KG1 (cell line): ENCODE data around the gene LRRC59.

ENCODE experiments used
- DNase-seq: peaks from one replicate; lab custom pipeline; 2025; lab: John Stamatoyannopoulos, UW

Gene LRRC59

GRCh38 chr17:50361561-50362480, 35.5 kb downstream of the LRRC59 start:
- peak; percentile 52 for DNase-seq

GRCh38 chr17:50360486-50361115, 36.7 kb downstream of the LRRC59 start:
- DNase-seq = no peak

GRCh38 chr17:50359998-50360461, 37.3 kb downstream of the LRRC59 start:
- DNase-seq = no peak

GRCh38 chr17:50359005-50359699, 38.2 kb downstream of the LRRC59 start:
- no peak for DNase-seq

DNA sequence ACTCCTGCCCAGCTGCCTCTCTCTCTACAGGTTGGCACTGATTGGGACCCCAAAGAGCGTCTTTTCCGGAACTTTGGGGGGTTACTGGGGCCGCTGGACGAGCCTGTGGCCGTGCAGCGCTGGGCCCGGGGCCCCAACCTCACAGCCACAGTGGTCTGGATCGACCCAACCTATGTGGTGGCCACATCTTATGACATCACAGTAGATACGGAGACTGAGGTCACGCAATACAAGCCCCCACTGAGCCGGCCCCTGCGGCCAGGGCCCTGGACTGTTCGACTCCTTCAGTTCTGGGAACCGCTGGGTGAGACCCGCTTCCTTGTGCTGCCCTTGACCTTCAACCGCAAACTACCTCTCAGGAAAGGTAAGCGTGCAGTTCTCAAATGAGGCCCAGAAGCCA, 39.1 kb downstream of the LRRC59 start:
- no peak for DNase-seq

DNA sequence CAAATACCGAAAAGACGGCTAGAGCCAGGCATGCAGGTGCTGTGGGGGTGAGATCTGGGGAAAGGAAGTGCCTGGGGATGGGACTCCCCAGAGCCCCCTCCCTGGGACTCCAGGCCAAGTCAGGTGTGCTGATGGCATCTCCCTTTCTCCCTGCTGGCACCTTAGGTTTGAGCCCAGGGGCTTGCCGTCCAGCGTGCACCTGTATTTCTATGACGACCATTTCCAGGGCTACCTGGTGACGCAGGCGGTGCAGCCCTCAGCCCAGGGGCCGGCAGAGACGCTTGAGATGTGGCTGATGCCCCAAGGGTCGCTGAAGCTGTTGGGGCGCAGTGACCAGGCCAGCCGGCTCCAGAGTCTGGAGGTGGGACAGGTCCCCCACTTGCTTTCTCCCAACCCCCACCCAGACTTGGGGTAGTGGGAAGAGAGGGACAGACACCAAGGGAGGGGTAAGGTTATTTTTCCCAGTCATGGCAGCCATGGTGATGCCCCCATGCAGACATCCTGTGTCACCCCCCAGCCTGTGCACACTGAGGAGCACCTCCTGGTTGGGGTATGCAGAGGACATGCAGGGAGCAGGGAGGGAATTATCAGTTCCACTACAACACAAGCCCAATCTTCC, 40.3 kb downstream of the LRRC59 start:
- no peak for DNase-seq

GRCh38 chr17:50356418-50356817, 40.9 kb downstream of the LRRC59 start:
- no peak for DNase-seq

- no peak for DNase-seq
Observed at GRCh38 chr17:50355701-50356341, 41.5 kb downstream of the LRRC59 start.

DNA sequence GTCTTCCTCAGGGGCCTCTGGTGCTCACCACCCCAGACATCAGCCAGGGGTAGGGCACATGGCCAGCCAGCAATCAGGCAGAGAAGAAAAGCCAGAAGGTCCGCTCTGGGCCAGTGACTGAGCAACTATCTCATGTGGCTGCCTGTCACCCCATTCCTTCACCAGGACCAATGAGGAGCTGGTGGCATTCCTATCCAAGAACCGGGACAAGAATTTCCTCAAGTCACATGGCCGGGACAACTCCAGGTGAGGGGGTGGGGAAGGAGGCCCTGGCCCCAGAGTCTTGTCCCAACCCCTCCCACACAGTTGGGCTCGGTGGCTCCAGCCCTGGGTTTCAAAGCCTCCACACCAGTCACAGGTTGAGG, 42.0 kb downstream of the LRRC59 start:
- no peak for DNase-seq

DNA sequence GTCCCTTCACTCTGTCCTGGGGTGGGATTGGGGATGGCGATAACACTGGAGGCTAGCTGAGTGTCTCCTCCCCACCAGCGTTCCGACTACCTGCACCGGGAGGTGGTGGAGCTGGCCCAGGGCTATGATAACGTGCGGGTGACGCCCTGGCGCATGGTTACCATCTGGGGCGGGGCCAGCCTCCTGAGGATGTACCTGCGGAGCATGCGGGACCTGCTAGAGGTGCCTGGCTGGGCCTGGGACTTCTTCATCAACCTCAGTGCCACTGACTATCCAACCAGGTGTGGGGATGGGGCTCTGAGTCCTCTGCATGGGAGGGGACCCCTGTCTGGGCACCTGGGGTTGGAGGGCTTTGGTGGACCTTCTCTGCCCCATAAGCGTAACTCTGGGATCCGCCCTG, 42.5 kb downstream of the LRRC59 start:
- DNase-seq = no peak

DNA sequence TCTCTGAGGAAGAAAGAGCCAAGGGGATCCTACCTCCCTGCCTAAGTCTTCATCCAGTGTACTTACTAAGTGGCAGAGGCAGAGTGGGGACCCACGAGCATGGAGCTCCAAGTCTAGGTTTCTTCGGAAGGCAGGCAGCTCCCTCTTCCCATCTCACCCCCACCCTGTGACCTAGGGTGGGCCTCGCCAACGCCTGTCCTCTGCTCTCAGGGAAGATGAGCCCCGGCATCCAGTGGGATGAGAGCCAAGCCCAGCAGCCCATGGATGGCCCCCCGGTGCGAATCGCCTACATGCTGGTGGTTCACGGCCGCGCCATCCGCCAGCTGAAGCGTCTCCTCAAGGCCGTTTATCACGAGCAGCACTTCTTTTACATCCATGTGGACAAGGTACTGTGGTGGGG, 43.1 kb downstream of the LRRC59 start:
- DNase-seq = no peak

DNA sequence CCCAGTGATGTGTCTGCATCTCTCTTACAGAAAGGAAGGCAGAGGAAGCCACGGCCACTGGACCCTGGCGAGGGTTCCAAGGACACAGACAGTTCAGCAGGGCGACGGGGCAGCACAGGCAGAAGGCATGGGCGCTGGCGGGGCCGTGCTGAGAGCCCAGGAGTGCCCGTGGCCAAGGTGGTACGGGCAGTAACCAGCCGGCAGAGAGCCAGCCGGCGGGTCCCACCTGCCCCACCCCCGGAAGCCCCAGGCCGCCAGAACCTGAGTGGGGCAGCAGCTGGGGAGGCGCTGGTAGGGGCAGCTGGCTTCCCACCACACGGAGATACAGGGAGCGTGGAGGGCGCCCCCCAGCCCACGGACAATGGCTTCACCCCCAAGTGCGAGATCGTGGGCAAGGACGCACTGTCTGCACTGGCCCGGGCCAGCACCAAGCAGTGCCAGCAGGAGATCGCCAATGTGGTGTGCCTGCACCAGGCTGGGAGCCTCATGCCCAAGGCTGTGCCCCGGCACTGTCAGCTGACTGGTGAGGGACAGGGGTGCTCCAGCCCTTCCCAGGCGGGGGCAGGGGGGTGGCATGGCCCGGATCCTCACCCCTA, 43.6 kb downstream of the LRRC59 start:
- no peak for DNase-seq

DNA sequence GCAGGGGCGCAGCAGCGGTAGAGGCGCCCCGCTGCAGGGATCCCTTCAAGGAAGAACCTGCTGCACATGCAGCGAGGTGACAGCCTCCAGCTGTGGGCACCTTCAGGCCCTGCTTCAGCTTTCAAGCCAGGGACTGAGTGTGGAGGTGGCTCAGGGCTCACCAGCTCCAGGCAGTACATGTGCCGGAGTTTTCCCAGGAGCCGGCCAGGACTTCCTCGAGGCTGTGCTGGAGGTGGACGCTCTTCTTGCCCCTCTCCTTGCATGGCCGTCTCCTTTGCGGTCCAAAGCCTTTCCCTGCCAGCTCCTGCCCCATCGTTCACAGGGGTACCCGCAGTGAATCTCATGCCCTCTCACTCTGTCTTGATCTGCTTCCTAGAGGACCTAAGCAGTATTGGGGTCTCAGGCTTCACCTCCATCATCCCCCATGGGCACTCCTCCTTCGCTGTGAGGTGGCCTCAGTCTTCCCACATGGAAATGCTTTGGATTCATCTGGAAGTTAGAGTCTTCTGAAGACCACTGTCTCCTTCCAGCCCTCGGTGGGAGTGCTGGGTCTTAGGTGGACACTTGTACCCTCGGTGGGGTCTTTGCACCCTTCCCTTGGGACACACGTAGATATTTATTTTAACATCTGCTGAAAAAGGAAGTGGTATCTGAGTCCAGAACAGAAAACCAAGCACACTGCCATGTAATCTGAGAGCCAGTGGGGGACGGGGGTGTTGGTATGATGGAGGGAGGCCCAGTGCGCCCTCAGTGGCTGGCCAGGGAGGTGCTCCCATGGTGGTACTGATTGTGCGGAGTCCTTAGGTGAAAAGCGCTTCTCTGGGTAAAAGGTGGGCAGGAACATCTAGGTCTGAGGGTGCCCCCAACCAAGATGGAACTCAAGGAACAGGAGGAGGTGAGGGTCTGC, 44.4 kb downstream of the LRRC59 start:
- no peak for DNase-seq

DNA sequence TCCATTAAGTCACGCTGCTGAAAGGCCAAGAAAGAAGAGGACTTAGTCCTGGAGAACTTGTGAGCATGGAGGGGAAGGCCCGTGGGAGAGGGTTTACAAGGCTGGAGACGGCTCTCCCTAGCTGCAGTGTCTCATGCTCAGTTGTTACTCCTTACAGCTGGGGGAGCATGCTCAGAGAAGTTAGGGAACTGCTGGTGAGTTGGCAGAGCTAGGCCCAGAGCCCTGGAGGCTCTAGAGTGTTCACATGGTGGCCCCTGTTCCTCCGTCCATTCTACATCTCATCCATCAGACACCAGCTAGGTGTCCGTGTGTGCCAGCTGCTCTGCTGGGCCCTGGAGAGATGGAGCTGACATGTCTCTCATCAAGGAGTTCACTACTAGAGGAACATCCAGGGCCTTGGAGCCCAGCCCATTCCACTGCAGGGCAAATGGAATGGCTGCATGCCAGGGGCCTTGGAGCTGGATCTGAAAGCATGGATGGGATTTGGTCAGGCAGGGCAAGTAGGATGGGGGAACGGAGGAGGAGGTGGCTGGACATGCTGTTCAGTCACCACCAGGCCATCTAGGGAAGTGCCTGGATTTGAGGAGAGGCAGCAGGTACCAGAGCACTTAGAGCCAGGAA, 45.1 kb downstream of the LRRC59 start:
- DNase-seq = no peak

DNA sequence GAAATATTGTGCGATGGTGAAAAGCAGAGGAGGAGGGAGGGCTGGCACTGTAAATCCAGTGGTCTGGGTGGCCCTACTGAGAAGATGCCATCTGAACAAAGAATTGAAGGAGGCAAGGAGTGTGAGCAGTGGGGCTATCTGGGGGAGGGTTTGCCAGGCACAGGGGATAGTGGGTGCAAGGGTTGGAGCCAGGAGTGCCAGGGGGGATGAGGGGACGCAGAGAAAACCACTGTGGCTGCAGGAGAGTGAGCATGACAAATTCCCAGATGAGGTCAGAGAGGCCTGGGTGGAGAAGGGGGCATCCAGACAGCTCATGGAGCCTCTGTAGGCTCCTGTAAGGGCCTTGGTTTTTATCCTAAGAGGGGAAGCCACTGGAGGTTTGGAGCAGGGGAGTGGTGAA, 46.6 kb downstream of the LRRC59 start:
- DNase-seq = no peak

DNA sequence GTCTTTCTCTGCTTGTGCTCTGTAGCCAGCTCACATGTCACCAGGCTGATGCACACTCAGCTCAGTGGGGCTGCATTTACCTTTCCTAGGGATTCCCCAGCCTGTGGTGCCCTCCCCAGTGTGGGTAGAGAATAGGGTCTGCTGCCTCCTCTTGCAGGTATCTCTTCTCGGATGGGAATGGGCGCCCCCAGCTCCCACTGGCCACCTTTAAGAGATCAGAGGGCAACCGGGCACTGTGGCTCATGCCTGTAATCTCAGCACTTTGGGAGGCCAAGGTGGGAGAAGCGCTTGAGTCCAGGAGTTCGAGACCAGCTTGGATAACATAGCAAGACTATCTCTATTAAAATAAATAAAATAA, 48.1 kb downstream of the LRRC59 start:
- no peak for DNase-seq

DNA sequence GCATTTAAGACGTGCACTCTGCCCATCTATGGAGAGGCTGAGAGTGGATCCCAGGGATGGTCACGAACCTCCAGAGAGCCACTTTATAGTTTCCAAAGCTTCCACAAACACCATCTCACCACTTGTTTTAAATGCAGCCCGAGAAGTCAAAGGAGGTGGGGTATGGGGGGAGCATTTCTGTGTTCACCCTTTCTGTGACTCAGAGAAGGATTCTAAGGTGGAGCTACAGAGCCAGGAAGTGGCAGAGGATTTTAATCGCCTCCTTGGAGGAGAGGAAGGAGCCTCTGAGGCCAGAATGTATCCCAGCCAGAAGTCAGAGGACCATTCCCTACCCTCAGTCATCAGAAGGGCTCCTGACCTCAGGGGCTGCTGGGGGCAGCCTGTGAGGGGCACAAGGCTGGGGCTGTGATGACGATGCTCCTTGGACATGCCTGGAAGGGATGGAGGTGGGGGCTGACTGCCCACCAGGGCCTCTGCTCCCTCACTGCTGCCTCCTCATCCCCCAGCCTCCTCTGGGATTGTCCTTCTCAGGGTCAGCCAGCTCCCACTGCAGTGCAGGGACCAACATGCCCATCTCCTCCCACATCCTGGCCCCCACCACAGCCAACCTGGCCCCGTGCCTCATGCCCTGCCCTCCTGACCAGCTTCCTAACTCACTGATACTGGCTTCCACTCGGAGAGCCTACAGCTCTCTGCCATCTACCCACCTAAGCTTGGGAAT, 48.6 kb downstream of the LRRC59 start:
- DNase-seq = no peak

DNA sequence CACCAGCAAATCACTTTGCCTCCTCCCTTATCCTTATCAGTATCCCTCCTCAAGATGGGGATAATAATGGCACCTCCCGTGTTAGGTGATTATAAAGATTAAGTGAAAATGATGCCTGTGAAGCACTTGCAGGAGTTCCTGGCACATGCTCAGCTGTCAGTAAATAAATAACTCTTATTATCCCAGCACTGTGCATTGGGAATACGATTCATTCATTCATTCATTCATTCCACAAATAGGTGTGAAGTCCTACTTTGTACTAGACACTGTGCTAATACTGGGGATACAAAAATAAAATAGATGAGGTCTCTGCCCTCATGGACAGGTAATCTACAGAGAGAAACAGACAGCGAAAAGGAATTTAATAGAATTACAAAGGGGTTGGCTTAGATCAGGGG, 49.4 kb downstream of the LRRC59 start:
- no peak for DNase-seq

DNA sequence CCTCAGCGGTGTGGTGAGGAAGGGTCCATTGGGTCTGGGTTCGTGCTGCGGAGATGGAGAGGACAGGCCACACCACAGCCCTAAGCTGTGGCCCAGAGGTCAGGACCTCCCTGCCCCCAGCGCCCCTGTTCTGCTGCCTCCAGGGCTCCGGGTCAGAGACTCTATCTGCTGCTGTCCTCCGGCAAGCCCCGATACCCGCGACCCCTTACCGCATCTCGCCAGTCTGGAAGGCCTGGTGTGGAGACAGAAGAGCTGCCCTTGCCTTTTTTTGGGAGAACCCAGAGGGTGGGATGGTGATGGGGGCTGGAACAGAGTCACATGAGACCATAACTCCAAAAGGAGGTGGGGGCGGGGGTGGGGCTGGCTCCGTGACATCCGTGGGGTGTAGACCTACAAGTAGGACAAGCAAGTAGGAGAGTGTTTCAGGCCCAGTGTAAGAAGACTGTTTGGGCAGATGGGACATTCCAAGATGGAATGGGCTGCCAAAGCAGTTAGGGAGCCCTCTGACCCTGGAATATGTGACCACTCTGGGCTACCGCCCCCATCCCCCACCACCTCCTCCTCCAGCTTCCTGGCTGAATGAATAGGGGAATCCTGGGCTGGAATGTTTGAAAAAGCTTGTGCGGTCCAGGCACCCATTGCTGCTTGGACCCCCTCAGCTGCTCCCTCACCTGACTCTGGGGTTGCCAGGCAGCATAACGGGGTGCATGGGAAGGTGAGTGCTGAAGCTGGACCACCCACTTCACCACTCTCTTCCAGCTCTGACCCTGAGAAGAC, 50.0 kb downstream of the LRRC59 start:
- no peak for DNase-seq
